HL-60 (cell line): ENCODE data around the gene VAX1.

Experiments
- CTCF ChIP-seq: IDR thresholded peaks from one replicate; pipeline ENCODE4 v1.5.1; 2011; ENCODE audit warnings: low read length, control low read depth, inconsistent platforms; ENCODE audit not compliant: insufficient read depth
- GABPA ChIP-seq: IDR thresholded peaks from 2 replicates; pipeline ENCODE4 v1.6.1; 2012; ENCODE audit warnings: low read depth
- POLR2AphosphoS5 ChIP-seq: IDR thresholded peaks from 2 replicates; pipeline ENCODE4 v1.6.1; 2012; ENCODE audit warnings: low read depth

- no peak for TF ChIP-seq CTCF
- no peak for TF ChIP-seq GABPA
- TF ChIP-seq POLR2AphosphoS5: no peak
These were observed 5.3 kb downstream of the VAX1 start for GRCh38 chr10:117132751-117133231.
